ENCODE measurements around the gene VSIR.

Gene VSIR

GRCh38 chr10:71773221-71773971 is at the start of gene VSIR:
TSS of gene VSIR (minus strand) at chr10:71773520. CDS start at chr10:71773439, 81 bp downstream.
- peak; percentile 72 to 76 for DNase-seq

- no peak for DNase-seq
Observed at GRCh38 chr10:71821909-71822763, 48.8 kb upstream of the VSIR start.

GRCh38 chr10:71820966-71821365 is 47.6 kb upstream of the VSIR start:
- no peak for DNase-seq

- no peak for DNase-seq
Observed at GRCh38 chr10:71819985-71820384, 46.7 kb upstream of the VSIR start.

GRCh38 chr10:71819441-71819861 is 46.1 kb upstream of the VSIR start:
- no peak for DNase-seq

- no peak for DNase-seq
Observed at GRCh38 chr10:71818674-71819260, 45.4 kb upstream of the VSIR start.

GRCh38 chr10:71817831-71818655 is 44.7 kb upstream of the VSIR start:
- DNase-seq = no peak

- peak; percentile 27 to 31 for DNase-seq
Observed at GRCh38 chr10:71816936-71817618, 43.8 kb upstream of the VSIR start.

- DNase-seq = no peak
Observed at GRCh38 chr10:71816421-71816851, 43.1 kb upstream of the VSIR start.

GRCh38 chr10:71815515-71816130 is 42.3 kb upstream of the VSIR start:
- DNase-seq = no peak

- DNase-seq = no peak
Observed at GRCh38 chr10:71814922-71815411, 41.6 kb upstream of the VSIR start.

- DNase-seq = no peak
Observed at GRCh38 chr10:71812913-71813590, 39.7 kb upstream of the VSIR start.

- DNase-seq = peak; percentile 46 to 69
Observed at GRCh38 chr10:71812016-71812912, 38.9 kb upstream of the VSIR start.

- DNase-seq = no peak
Observed at GRCh38 chr10:71811351-71811750, 38.0 kb upstream of the VSIR start.

- no peak for DNase-seq
Observed at GRCh38 chr10:71810048-71810750, 36.9 kb upstream of the VSIR start.

GRCh38 chr10:71809628-71810027 is 36.3 kb upstream of the VSIR start:
- no peak for DNase-seq

GRCh38 chr10:71807557-71808510 is 34.5 kb upstream of the VSIR start:
- DNase-seq = no peak

Measured in hippocampal formation (tissue), 2 donors.